HEK293 (cell line): ENCODE measurements around the gene COL8A1.

Experiments
- CTCF ChIP-seq: fragments of 450-650 bp; formaldehyde crosslinking; IDR thresholded peaks from 2 replicates; pipeline ENCODE4 v1.5.1; 2016; ENCODE audit warnings: missing biosample characterization, missing genetic modification characterization
- ZNF121 ChIP-seq: fragments of 450-650 bp; formaldehyde crosslinking; IDR thresholded peaks from 2 replicates; pipeline ENCODE4 v1.5.1; 2016; ENCODE audit warnings: missing biosample characterization, missing genetic modification characterization
- ZNF184 ChIP-seq: fragments of 450-650 bp; IDR thresholded peaks from 2 replicates; pipeline ENCODE4 v1.5.1; 2018; ENCODE audit warnings: missing biosample characterization, mild to moderate bottlenecking, missing genetic modification characterization
- ZNF223 ChIP-seq: fragments of 450-650 bp; formaldehyde crosslinking; IDR thresholded peaks from 2 replicates; pipeline ENCODE4 v1.5.1; 2016; ENCODE audit warnings: missing biosample characterization, missing genetic modification characterization
- ZNF335 ChIP-seq: fragments of 450-650 bp; formaldehyde crosslinking; conservative IDR thresholded peaks from 2 replicates; pipeline ENCODE4 v1.5.1; 2016; ENCODE audit warnings: missing biosample characterization, missing genetic modification characterization
- TF ChIP-seq, protein P1 (sequence below): fragments of 450-650 bp; formaldehyde crosslinking; IDR thresholded peaks from 2 replicates; pipeline ENCODE4 v1.5.1; 2016; ENCODE audit warnings: missing biosample characterization, missing genetic modification characterization

DNA sequence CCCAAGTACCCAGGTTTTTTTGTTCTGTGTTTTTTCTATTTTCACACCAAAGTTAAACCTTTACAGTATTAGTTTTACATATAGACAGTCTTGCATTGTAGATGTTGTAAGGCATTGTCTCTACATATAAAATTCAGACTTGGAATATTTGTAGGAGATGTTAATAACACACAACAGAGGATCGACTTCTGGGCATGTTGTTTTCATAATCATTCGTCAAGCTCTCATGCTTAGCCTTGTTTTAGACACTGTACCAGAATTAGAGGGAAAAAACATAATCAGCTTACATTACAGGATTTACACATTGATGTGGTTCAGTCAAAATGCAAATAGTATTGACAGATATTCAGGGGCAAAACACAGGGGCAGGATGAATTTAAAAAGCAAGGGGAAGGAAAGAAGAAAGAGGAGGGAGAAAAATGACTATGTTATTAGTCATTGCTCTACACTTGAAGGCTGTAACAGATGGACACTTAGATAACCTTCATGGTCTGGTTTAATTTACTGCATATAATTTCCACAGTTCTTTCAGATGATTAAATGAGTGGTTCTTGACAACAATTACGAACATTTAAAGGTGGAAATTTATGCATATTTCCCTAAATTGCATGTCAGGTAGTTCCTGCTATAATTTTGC is 186.7 kb downstream of the COL8A1 start:
- TF ChIP-seq CTCF (no peak), ZNF121 (tag by site-specific recombination) (no peak), ZNF184 (tag by site-specific recombination) (no peak), ZNF335 (tag by site-specific recombination) (no peak), ZNF223 (tag by site-specific recombination) (no peak)
- TF ChIP-seq, protein P1, sequence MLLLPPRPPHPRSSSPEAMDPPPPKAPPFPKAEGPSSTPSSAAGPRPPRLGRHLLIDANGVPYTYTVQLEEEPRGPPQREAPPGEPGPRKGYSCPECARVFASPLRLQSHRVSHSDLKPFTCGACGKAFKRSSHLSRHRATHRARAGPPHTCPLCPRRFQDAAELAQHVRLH: no peak
